GM12891 (cell line): Measurements from ENCODE around the gene RAB6B.

Experiments used
- DNase-seq: peaks from one replicate; pipeline ENCODE4 v3.0.0; 2011; ENCODE audit warnings: low spot score; ENCODE audit not compliant: insufficient read length
- FAIRE-seq: peaks from 2 replicates; lab custom pipeline; 2011; peaks lifted over from hg19 to GRCh38; lab: Jason Lieb, UNC
- PAX5 ChIP-seq: IDR thresholded peaks from 2 replicates; pipeline ENCODE4 v1.6.1; 2011; ENCODE audit warnings: low read length, moderate library complexity, mild to moderate bottlenecking; ENCODE audit not compliant: insufficient read depth, severe bottlenecking
- POLR2A ChIP-seq: IDR thresholded peaks from 2 replicates; pipeline ENCODE4 v1.6.1; 2011; ENCODE audit warnings: low read depth, low read length, control low read depth
- POLR2AphosphoS5 ChIP-seq: IDR thresholded peaks from 2 replicates; pipeline ENCODE4 v1.6.1; 2011; ENCODE audit warnings: low read depth, low read length, control low read depth
- POU2F2 ChIP-seq: IDR thresholded peaks from 2 replicates; pipeline ENCODE4 v1.6.1; 2011; ENCODE audit warnings: low read depth, mild to moderate bottlenecking, control low read depth, low read length, moderate library complexity
- SPI1 ChIP-seq: IDR thresholded peaks from 2 replicates; pipeline ENCODE4 v1.6.1; 2011; ENCODE audit warnings: low read depth, low read length, control low read depth
- TAF1 ChIP-seq: IDR thresholded peaks from 2 replicates; pipeline ENCODE4 v1.6.1; 2011; ENCODE audit warnings: low read depth, low read length, control low read depth

The RAB6B gene

DNA sequence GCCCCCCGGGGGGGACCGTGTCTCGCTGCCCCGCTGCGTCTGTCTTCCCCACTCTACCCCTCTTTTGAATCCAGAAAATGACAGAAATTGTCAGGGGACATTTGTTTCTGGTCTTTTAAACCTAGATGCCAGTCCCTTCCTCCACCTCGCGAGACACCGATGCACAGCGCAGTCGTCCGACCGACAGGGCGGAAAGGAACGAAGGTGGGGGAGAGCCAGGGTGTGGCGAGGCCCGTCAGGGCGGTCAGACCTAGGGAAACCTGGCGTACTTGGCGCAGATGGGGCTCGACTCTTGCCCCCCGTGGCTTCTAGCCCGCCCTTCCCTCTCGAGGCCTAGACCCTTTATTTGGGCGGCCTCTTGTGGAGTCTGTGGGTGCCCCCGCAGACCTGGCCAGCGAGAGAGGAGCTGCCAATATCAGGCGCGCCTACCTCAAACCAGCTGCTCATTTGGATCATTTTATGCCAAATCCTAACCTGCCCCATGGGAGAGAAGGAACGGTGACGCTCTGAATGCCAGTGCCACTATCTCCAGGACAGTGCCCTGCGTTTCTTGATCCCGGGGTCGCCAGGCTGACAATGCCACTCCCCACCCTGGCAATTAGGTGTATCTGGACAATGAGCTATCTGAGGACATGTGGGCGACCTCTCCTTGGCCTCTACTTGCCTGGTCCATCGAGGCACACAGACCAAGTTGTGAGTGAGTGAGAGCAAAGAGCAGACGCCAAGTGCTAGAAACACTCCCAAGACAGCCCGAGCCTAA, 500 bp upstream of the RAB6B start:
- DNase-seq: no peak
- TF ChIP-seq TAF1: no peak
- no peak for TF ChIP-seq POLR2A
- TF ChIP-seq POU2F2: no peak
- no peak for TF ChIP-seq POLR2AphosphoS5
- no peak for TF ChIP-seq PAX5
- no peak for TF ChIP-seq SPI1
- no peak for FAIRE-seq

DNA sequence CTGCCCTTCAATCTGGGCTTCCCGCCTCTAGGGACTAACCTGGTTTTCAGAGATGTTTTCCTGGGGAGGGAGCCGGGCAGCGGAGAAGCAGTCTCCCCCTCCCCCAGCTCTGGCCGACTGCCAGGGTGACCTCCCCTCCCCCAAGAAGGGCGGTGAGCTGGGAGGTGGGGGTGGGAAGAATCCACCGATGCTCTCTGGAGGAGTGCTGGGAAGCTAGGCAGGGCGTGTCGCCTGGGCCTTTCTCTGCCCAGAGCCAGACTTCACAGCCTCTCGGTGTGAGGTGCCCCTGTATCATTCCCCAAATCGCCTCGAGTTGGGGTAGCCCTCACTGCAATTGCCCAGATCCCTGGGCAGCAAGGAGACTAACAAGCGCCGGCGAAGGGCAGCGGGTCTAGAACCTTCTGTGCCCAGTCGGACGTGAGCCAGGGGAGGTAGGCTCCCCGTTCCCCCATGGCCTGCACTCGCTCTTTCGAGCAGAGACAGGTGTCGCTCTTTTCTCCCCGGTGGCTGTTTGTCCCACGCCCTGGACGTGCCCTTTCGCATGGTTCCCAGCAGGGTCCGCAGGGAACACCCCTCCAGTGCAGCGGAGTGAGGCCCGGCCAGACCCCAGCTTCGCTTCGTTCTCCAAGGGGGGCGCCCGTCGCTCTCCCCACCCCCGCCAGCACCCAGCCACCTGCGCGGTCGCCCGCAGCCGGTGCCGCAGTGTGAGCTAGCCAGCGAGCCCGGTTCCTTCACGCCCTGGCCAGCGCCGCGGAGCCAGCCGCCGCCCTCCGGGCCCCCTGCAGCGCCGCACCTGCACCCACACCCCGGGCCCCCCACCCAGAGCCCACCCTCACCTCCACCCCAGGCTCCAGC, 1.1 kb downstream of the RAB6B start:
- TF ChIP-seq PAX5: no peak
- no peak for TF ChIP-seq SPI1
- TF ChIP-seq POLR2AphosphoS5: no peak
- TF ChIP-seq POLR2A: no peak
- DNase-seq: no peak
- FAIRE-seq: no peak

DNA sequence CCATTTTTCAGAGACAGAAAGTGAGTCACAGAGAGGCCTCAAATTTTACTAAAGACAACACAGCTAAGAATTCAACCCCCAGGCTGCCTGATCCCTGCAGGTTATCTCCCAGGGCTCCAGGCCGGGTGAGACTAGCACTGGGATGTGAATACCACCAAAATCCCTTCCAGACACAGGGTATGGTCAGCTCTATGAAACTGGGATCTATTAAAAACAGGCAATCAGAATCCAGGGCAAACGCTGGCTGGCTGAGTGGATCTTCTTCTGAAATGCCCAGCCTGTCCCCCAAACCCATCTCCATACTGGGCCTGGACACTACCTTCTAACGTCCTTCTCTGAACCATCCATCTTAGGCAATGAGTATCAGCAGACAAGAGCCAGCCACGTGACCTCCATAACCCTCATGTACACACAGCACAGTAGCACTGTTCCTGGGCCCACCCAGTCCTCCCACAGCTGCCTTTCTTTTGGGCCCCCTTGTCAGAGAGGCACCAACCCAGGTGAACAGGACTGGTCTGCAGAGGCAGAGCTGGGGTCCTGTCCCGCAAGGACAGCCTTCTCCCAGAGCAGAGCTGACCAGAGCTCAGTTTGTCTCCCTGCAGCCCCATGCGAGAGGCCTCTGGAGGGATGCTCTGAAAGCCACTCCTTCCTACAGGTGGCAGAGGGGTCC, 1.9 kb downstream of the RAB6B start:
- FAIRE-seq (no peak), DNase-seq (no peak)
- TF ChIP-seq PAX5: no peak
- TF ChIP-seq TAF1: no peak
- no peak for TF ChIP-seq POU2F2
- TF ChIP-seq POLR2A: no peak
- TF ChIP-seq SPI1: no peak
- TF ChIP-seq POLR2AphosphoS5: no peak

DNA sequence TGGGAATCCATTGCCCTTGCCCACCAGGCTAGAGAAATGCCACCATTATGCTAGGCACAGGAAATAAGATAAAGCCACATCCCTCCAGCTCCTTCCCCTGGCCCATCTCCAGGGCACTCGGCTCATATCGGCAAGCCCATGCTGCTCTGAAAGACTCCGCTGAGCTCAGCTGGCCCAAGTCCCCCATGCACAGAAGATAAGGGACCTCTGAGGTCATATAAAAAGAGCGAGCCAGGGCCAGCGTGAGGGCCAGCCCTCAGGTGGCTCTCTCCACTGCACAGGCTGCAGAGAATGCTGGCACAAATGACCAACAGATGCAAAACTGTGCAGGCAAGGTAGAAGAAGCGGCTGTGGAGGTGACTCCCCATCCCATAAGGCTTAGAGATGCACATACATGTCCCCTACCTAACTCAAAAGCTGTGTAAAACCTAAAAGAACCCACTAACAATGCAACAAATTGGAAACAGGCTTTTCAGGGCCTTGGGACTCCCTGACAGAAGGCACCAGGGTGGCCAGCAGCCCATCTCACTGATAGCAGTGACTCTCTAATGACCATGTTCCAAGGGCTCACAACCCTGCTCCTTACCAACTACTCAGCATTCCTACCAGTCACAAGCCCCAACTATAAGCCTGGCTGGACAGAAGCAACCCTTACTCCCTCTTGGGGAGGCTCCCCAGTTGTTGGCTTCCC, 3.0 kb downstream of the RAB6B start:
- FAIRE-seq: no peak
- no peak for TF ChIP-seq POLR2AphosphoS5
- TF ChIP-seq SPI1: no peak
- no peak for TF ChIP-seq PAX5
- TF ChIP-seq POLR2A: no peak
- no peak for TF ChIP-seq TAF1
- no peak for TF ChIP-seq POU2F2
- DNase-seq: no peak

DNA sequence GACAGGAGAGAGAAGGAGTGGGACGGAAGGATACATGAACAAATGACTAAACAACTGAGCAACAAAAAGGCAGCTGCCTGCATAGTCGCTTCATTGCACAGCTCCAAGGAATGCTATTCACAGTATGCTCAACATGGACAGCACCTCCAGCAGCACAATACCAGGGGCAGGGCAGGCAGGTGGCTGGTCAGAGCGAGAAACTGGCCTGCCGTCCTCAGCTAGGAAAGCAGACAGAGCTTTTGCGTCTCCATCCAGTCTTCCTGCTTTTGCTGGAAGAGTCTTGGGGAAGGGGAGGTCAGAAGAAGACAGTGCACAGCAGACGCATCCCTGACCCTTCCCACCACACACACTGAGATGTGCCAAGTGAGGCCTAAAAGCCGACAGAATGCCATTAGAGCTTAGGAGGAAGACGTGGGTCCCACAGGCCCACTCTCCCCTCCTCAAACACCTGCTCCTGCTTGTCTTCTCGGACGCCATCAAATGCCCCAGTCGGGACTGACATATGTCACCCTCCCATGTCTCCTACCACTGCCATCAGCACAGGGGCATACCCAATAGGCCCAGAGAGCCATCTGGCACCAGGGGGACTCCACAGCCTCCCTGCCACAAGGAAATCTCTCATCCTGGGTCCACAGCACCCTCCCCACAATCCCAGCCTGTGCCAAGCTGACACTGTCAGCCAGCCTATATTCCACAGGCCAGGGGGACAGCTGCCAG, 3.9 kb downstream of the RAB6B start:
- TF ChIP-seq PAX5: no peak
- no peak for TF ChIP-seq POLR2AphosphoS5
- TF ChIP-seq SPI1: no peak
- no peak for TF ChIP-seq TAF1
- TF ChIP-seq POLR2A: no peak
- TF ChIP-seq POU2F2: no peak
- DNase-seq: no peak
- FAIRE-seq: no peak

DNA sequence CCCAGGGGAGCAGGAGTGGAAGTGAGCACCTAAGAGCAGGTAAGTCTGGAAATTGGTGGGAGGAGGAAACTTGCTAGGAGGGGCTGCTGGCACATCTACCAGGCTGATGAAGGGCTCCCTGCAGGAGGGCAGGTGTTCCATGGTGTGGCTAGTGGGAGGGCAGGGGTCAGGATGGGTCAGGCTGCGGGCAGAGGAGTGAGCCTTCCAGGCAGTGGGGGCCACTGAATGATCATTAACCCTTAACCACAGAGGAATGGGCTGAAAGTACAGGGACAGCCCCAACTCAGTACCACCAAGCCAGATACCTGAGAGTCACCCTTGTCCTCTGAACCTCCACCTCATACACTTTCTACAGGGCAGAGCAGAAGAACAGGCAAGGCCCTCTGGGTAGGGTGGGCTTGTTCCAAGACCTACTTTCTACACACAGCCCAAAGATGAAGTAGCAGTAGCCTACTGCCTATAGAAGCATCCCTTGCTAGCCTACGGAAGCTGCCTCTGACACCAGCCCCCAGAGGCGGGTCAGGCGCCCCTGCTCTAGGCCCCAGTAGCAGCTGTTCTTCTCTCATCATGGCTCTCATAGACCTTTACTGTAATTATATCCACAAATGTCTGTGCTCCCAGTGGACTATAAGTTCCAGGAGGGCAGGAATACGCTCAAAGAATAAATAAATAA, 4.6 kb downstream of the RAB6B start:
- TF ChIP-seq POU2F2 (no peak), PAX5 (no peak), POLR2AphosphoS5 (no peak)
- FAIRE-seq: no peak
- DNase-seq: no peak

DNA sequence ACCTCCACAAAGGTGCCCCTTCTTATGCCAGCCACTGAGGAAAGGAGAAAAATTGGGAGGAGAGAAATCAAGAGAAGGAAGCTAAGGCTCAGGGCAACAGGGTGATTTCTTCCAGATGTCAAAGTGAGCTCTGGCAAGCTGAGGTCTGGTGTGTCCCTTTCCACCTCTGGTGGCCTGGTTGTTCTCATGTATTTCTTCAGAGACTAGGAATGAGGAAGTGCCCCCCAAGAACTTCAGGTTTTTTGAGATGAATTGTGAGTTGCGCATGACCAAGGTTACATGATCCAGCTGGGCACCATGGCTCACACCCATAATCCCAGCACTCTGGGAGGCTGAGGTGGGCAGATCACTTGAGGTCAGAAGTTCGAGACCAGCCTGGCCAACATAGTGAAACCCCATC, 5.6 kb downstream of the RAB6B start:
- DNase-seq (no peak), FAIRE-seq (no peak)
- TF ChIP-seq TAF1: no peak
- peak; percentile 59 for TF ChIP-seq SPI1

DNA sequence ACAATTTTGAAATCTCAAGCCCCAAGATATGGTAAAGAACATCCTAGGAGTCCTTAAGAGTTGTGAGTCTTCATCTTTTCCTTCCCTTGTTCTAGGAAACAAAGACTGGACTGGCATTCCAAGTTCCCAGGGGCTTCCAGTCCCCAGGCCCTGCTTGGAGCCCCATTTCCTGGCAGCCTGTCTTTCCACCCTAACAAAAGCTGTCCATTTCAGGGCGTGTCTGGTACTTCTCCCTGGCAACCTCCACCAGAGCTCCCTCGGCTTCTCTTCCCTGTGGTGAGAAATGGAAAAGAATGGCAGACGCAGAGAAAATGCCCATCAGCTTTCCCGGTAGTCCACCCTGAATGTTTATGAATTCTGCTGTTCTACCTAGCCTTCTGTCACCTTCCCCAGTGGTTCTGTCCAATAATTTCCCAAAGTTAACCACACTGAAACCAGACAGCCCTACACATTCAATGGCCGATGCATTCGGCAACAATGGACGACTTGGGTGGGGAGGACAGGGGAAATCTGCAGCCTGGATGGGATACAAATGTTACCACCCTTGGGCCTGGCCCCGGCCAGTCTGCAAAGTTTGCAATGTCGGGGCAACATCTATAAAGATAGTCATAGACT, 6.8 kb downstream of the RAB6B start:
- TF ChIP-seq SPI1 (no peak), POLR2AphosphoS5 (no peak), POLR2A (no peak), PAX5 (no peak), POU2F2 (no peak), TAF1 (no peak)
- FAIRE-seq (no peak), DNase-seq (no peak)
